G401.6 (cell line): ENCODE measurements around the gene UBE2G1.

Experiments
- FAIRE-seq: peaks from 2 replicates; lab custom pipeline; 2012; peaks lifted over from hg19 to GRCh38; lab: Jason Lieb, UNC

UBE2G1 gene

GRCh38 chr17:4334332-4334731, 32.1 kb downstream of the UBE2G1 start:
- FAIRE-seq = no peak

GRCh38 chr17:4333041-4333440, 33.4 kb downstream of the UBE2G1 start:
- FAIRE-seq = no peak

GRCh38 chr17:4332296-4332970, 34.0 kb downstream of the UBE2G1 start:
- no peak for FAIRE-seq

GRCh38 chr17:4331614-4332013, 34.9 kb downstream of the UBE2G1 start:
- FAIRE-seq = no peak

- peak; percentile 39 for FAIRE-seq
These were observed 36.6 kb downstream of the UBE2G1 start for GRCh38 chr17:4329838-4330237.

- no peak for FAIRE-seq
These were observed 38.9 kb downstream of the UBE2G1 start for GRCh38 chr17:4327606-4328005.

- FAIRE-seq = no peak
These were observed 39.9 kb downstream of the UBE2G1 start for GRCh38 chr17:4326608-4327007.

GRCh38 chr17:4326112-4326511, 40.4 kb downstream of the UBE2G1 start:
- FAIRE-seq = no peak

- FAIRE-seq = no peak
These were observed 42.0 kb downstream of the UBE2G1 start for GRCh38 chr17:4324463-4324862.

- FAIRE-seq = no peak
These were observed 47.3 kb downstream of the UBE2G1 start for GRCh38 chr17:4319221-4319620.

- FAIRE-seq = no peak
These were observed 47.9 kb downstream of the UBE2G1 start for GRCh38 chr17:4318596-4318995.

- no peak for FAIRE-seq
These were observed 48.3 kb downstream of the UBE2G1 start for GRCh38 chr17:4318186-4318585.

GRCh38 chr17:4317610-4318009, 48.9 kb downstream of the UBE2G1 start:
- FAIRE-seq = no peak

GRCh38 chr17:4316648-4317047, 49.8 kb downstream of the UBE2G1 start:
- FAIRE-seq = no peak

GRCh38 chr17:4314618-4315017, 51.9 kb downstream of the UBE2G1 start:
- no peak for FAIRE-seq

- peak; percentile 34 for FAIRE-seq
These were observed 52.3 kb downstream of the UBE2G1 start for GRCh38 chr17:4314179-4314578.

- FAIRE-seq = no peak
These were observed 53.0 kb downstream of the UBE2G1 start for GRCh38 chr17:4313221-4314114.

GRCh38 chr17:4310354-4311060, 56.0 kb downstream of the UBE2G1 start:
- FAIRE-seq = no peak

GRCh38 chr17:4309897-4310296, 56.6 kb downstream of the UBE2G1 start:
- FAIRE-seq = no peak

GRCh38 chr17:4307179-4307930, 59.1 kb downstream of the UBE2G1 start:
- no peak for FAIRE-seq

- FAIRE-seq = no peak
These were observed 61.3 kb downstream of the UBE2G1 start for GRCh38 chr17:4305224-4305623.

GRCh38 chr17:4304417-4305027, 62.0 kb downstream of the UBE2G1 start:
- FAIRE-seq = peak; percentile 64
